CD4-positive, alpha-beta T cell treated with Interleukin-2 at 100 ng/mL for 4 hours (primary cell): Measurements from ENCODE around the gene CMKLR1.

Experiments used
- DNase-seq: peaks from one replicate; pipeline ENCODE4 v3.0.0-alpha.2; 2020; ENCODE audit warnings: low spot score

CMKLR1 gene

DNA sequence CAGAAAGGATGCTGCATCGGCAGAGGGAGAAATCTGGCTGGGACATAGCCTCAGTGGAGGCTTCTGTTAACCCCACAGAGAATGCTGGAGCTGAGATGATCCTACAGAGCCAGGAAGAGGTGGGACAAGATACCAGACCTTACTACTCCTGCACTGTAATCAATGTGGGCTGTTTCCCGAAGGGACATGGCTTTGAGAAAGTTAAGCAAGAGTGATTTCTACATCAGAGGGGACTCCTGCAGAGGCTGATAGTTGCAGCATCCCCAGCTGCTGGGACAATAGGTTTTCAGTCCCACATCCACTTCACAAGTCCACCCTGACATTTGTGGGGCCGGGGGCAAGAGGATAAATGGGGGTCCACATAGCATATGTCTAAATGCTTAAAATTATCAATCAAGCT is 22.5 kb upstream of the CMKLR1 start:
- no peak for DNase-seq

DNA sequence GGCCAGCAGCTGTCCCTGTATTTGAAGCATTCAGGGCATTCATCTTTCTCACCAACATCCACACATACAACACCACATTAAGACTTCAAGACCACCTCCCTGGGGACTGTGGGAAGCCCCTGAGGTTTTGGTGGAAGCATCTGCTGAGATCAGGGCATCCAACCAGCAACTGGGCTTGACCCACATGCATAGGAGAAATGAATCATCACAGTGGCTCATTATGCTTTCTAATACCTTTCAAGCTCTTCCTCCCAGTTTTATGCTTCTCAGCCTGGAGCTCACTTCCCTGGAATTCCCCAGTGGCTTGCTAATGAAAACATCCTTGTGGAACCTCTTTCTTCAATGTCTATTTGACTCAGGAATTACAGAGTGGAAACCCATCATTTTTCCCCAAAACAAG is 21.4 kb upstream of the CMKLR1 start:
- DNase-seq, result no peak

DNA sequence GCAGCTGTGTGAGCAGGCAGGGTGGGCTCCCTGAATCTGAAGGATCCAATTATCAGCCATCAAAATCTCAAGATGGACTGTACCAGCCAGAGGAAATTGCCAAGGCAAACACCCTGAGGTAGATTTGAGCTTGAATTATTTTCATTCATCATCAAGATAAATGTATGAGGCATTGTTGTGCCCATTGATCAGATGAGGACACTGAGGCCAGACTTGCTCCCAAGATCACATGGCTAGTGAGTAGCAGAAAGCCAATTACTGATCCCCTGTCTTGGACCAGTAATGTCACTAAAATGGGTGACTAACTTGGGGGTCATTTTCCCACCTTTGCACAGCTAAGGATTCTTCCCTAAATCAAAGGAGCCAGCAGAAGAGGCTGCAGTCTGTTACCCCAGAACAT is 20.9 kb upstream of the CMKLR1 start:
- no peak for DNase-seq

DNA sequence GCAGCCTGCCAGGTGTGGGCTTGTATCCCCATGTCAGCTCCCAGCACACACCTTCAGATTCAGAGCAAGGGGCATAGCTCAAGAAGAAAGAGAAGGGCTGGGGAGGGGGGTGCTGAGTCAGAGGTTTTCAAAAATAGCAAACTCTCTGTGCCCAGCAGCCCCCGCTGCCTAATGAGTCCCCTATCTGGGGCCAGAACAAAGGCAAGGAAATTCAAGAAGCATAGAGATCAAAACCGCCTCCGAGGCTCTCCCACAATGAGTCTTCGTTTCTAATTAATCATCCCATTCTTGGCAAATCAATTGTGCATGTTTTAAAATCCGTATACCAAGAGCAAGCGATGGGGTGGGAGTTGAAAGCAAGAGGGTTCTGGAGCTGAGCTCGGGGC is 19.5 kb upstream of the CMKLR1 start:
- DNase-seq, result no peak

DNA sequence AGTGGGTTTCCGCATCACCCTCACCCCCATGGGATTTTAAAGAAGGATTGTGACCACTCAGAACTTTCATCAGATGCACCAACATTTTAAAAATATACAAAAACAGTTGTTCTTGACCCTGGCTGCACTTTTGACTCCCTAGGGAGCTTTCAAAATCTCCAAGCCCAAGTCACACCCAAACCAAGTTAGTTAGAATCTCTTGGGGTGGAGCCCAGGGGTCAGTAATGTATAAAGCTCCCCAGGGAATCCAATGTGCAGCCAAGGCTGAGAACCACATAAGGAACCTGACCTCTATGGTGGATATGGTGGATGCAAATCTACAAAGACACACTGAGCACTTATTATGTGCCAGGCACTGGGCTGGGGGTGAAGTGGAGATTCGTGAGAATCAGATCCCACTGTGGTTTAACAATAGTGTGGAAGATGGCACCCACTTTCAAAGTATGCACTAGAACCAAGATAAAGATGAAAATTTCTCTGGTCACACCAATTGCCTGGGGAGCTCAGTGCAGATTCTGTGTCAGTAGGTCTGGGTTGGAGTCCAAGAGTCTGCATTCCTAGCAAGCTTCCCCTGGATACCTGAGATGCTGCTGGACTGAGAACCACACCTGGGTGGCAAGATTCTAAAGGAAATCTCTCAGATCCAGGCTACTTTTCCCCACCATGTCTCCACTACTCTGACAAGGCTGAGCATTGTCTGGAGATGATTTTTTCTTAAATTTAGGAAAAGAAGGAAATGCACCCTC is 18.9 kb upstream of the CMKLR1 start:
- no peak for DNase-seq

DNA sequence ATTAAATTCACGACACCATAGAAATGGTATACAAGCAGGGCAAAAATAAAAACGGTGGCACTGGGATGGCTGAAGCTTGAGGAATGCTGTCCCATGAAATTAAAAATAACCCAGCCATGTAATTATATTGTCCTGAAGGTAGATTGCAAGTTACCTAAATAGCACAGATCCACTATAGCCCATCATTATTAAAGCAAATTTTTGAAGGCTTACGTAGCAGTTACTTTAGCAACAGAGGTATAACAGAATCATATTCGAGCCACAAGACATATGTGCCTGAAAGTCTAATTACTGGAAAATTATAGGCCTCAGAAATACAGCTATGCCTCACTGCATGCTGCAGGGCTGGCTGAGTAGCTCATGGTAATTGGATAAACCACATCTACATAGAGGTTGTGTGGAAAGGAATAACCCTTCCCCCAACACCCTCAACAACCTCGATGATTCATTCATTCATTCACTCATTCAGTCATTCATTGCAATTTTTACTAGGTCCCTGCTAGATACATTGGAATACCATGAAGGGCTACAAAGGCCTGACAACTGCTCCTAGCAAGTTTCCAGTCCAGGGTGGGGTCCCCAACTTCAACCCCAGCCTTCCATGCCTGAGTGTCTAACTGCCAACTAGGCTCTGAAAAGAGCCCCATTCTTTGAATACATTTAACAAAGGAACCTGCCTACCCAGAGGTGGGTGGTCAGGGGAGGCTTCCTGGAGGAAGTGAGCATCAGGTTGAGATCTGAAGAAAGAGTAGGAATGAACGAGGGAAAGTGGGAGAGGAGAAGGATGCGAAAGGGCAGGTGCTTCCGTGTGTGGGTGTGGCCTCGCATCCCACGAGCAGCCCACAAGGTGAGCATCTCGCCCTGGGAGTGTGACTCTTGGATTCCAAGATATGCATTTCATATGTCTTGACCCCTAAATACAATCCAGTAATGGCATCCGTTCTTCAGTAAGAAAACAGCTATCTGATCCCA is 18.0 kb upstream of the CMKLR1 start:
- no peak for DNase-seq

DNA sequence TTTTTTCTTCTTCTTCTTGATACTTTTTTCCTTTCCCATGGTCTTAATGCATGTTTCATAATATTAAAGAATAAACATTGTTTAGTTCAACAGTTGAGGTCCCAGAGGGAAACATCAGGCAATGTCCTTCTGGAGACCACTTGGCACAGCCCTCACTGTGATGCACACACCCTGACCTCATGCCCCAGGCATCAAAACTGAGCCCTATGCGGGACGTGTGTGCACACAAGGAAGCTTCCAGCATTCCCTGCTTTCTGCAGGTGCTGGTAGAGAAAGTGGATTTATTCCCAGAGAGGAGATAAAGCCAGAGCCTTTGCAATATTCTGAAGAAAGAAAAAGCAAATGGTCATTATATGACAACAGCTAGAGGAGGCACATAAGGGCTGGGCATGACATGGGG is 16.0 kb upstream of the CMKLR1 start:
- DNase-seq, result no peak

DNA sequence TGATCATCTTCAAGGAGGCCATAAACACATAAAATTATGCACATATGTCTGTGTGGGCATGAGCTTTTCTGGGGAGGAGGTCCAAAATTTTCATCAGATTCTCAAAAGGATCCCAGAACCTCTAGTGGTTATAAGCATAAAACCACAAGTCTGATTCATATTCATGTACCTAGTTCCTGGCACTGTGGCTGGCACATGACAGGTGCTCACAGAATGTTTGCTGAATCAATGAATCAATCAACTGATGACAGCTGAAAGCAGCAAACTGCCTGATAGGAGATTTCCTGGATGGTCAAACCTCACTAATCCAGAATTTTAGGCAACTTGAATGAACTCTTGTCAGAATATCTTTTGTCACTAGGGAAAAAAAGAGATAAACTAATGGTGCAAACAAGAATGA is 13.5 kb upstream of the CMKLR1 start:
- DNase-seq, result no peak

DNA sequence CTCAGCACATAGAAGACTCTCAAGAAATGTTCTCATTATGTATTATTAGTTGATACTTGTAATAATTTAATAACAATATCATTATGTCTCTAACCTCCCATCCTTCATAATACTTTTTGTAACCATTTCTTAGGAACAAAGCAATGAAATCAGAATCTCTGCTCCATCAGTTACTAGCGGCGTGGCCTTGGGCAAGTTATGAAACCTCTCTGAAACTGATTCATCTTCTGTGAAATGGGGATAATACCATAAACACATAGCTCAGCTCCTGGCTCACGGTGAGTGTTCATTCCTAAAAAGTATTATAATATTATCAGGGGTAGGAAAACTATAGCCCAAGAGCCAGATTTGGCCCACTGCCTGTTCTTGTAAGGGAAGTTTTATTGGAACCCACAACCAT is 11.4 kb upstream of the CMKLR1 start:
- no peak for DNase-seq

DNA sequence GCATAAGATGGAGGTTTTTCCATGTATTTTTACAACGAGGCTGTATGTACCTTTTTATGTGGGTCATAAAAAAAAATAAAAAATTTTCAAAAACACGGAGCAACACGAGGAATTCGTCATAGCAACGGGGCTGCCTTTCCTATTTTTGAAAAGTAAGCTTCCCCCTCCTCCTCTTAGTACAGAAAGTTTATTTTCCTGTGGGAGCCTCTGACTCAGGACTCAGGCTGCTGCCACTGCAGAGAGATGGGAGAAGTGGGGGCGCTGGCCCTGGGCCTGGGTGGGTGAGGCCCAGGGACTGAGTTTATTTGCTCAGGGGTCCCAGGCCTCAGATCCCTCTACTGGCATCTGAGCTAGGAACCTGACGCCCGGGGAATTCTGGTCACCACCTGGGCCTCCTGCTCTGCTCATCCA is 10.2 kb upstream of the CMKLR1 start:
- DNase-seq, result no peak

DNA sequence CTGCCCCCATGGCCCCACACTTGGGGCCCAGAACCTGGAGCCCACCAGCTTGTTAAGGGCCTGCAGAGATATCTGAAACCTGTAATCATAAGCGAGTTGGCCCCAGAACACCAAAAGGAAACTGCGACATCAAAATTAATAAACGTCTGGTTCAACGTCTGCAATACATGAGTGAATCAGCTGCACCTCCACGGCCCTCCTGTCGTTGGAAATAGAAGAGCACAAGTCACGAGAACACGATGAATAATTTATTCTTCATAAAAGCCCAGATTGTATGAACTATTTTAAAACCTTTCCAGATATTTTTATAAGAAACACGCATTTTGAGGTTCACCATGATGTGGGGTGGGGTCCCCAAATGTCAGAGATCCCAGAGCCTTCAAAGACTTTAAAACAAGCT is 9.7 kb upstream of the CMKLR1 start:
- no peak for DNase-seq

DNA sequence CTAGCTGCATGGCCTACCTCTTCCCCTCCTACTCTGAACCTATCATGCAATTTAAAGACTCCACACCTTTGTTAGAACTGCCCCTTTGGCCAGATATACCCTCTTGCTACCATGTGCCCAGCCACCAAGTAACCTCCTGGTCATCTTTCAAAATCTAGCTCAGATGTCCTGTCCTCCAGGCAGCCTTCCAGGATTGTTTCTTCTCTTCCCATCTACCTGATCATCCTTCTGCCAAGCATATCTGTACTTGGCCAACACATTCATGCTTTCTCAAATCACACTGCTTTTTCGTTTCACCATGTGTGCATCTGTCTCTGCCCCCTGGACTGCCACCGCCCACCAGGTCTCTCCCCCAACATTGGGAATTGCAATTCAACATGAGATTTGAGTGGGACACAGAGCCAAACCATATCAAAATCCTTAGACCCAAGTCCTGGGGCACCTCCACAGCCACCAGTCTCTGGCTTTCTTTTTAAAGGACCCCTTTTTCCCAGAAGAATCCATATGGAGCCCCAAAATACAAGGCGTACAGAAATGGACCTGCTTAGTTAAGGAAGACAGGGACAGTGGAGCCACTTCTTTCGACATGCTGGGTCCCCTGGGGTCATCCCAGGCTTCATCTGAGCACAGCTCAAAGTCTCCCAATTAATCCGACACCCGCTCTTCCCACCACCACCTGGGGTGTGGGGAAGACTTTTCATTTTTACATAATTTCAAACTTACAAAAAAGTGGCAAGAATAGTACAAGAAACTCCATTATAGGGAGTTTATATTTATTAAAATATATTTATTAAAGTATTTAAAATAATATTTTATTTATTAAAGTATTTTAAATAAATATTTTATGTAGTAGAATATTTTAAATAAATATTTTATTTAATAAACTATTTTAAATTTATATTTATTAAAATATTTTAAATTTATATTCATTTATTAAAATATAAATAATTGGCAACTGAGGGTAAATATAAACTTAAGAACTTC is 7.9 kb upstream of the CMKLR1 start:
- no peak for DNase-seq

DNA sequence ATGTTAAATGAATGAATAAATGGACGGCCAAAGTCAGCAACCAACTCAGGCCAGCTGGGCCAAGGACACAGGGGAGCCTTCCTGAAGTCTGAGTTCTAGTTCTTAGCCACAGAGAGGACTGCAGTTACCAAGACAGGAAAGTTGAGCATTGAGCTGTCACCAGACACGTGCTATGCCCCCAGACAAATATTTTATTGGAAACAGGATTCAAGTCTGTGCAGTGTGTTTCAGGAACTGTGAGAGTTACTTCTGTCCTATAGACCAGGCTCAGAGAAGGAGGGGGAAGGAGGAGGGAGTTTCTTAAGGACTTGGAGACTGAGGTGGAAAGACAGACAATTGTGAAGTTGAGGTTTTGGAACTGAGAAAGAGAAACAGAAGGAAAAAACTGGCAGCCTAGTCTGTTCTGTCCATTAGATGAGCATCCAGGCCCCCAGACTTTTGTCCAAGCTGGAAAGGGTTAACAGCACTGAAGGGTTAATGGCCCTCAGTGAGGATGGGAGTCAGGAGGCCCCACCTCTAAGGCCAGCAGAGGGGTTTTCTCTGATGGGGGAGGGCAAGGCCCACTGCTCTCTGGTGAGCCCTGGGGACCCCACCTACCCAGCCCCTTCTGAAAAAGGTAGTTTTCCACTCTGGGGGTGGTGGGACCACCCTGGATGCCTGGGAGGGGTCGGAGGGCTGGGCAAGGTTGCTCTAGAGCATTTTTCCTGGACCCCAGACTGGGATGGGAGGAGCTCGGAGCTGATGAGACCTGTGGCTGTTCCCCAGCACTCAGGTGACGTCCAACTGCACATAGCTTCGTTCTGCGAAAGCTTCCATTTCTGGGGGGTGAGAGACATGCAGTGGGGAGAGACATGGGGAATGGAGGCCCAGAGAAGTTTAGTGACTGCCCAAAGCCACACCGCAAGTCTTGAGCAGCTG is 6.9 kb upstream of the CMKLR1 start:
- DNase-seq, result no peak

DNA sequence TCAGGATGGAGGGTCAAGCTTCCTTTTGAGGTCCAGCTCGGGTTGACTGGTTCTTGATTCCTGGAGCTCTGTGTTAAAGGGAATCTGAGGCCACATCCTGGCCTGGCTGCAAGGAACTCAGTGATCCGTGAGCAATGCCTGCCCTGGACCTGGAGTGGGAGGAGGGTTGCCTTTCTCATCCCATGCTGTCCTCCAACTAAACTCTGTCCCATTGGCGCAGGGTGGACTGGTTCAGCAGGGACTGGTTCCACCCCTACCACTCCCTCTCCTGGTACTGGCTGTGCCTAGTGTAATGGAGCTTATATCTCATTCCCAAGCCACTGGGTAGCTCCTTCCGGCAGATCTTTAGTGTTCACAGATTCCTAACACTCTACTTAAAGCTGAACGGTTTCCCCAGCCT is 3.9 kb upstream of the CMKLR1 start:
- DNase-seq, result no peak

DNA sequence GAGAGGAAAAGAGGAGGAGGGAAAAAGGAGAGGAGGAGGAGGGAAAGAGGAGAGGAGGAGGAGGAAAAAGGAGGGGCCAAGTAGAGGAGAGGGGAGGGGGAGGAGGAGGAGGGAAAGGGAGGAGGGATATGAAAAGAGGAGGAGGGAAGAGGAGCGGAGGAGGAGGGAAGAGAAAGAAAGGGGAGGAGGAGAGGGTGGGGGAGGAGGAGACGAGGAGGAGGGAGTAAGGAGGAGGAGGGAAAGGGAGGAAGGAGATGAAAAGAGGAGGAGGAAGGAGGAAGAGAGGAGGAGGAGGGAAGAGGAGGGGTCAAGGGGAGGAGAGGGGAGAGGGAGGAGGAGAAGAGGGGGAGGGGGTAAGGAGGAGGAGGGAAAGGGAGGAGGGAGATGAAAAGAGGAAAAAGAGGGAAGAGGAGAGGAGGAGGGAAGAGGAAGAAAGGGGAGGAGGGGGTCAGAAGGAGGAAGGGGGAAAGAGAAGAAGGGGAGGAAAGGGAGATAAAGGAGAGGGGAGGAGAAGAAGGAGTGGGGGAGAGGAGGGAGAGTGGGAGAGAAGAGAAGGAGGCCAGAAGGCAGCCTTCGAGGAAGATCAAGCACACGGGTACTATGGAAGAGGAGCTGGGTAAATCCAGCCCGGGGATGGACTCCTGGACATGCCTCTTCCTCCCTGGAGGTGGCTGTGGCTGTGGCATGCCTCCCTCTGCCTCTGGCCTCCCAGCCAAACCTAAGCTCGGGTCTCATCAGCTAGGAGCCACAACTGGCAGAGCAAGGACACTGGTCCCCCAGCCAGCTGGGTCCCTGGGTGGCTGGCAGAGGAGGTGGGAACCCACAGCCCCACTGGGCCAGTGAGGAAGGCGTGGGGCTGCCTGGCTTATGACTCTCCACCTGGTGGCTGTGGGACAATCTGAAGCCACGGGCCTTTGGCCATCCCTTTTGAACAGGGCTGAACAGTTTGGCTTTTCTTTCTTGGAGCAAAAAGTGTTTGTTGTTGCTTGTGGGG is 3.0 kb upstream of the CMKLR1 start:
- DNase-seq, result no peak

DNA sequence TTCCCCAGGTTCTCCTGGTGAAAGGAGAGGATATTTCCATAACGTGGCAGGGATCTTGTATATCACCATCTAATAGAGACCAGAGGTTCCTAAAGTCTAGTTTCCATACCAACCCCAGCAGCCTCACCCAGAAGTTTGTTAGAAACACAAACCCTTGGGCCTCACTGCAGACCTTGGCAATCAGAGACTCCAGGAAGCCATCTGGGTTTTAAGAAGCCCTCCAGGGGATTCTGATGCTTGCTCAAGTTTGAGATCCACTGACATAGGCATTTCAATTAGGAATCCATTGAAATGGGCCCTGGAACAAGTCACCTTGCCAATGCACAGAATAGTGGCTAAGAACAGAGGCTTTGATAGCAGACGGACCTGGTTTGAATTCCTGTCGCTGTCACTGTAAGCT is 2.2 kb upstream of the CMKLR1 start:
- DNase-seq, result no peak

DNA sequence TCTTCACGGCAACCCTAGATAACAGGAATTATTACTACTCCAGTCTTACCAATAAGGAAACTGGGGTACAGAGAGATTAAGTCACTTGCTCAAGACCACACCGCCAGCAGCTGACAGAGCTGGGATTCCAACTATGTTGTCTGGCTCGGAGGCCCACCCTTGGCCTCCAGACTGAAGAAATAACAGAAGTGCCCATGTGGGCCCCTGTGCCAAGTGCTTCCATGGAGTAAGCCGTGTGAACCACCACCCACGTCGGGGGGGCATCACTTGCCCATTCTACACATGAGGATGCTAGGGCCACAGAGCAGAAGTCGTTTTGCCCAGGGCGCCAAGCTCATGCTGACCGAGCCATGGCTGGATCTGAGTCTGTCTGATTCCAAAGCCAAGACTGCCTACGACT is 926 bp upstream of the CMKLR1 start:
- DNase-seq, result no peak

DNA sequence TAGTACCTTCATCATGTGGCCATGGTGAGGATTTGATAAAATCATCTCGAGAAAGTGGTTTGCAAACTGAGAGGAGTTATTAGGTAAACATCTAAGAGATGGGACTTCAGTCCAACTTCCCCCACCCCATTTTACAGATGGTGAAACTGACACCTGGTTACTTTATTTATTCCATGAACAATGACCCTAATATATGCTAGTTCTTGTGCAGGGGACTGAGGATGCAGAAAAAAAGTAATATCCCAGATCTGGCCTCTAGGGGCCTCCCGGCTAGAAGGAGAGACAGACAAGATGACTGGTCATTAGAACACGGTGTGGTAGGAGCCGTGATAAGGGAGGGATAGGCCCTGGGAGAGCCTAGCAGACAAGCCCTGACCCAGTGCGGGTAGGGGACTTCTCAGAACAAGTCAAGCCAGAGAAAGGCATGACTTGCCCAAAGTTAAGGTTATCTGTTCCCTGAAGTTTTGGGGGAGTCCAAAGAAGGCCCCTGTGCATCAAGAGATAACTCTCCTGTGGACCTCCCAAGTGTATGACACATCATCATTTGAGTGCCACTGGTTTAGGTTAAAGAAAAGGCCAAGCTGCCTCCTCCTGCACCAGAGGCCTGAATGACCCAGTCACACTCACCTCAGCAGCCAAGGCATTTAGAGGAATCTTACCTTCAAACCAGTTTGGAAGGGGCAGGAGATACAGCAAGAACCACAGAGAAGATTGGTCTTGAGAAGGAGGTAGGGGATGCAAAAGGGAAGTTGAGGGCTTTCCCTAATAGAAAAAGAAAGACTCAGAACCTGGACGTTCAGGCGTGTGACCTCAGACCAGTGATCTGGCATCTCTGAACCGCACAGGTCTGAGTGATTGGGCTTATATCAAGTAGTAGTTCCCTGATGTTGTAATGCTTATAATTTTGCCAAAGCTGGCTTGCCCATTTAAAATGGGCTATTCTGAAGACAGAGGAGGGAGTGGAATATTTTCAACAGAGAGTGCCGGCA is 1.6 kb downstream of the CMKLR1 start:
- DNase-seq, result peak; percentile 26
